Effector CD4-positive, alpha-beta T cell (primary cell): ENCODE results near the gene GAK.
"Not testable (repeated sequence)": the region's sequence is repeated elsewhere in the genome, so short reads cannot be mapped to it uniquely, and the experiment has no call there.

Experiments
- DNase-seq: peaks from one replicate; pipeline ENCODE4 v3.0.0-alpha.2; 2020

The GAK gene

DNA sequence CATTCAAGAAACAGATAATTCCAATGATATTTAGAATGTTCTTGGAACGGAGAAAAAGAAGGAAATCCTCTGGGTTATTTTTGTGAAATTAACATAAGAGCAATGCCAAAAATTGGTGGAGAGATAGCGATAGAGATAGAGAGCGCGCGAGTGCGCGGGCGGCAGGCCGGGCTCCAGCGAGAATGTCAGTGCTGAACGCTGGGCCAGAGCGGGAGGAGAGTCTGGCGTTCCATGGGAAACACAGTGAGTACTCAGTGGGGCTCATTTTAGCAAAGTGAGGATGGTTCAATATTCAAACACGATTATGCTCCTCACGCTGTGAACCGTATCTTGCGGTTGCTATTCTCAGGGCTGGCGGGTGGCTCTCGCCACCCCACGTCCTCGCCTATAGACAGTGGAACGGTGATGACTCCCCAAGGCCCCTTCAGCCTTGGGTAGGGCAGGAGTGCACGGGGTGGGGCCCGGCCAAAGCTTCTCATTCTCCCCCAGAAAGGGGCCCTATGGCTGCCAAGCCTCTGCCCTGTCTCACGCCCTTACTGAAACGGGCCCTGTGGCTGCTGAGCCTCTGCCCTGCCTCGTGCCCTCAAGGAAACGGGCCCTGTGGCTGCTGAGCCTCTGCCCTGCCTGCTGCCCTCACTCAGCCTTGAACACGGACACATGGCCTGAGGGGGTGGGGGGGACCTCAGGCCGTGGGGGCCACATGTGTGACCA lies 123.1 kb downstream of the GAK start:
- no peak for DNase-seq

DNA sequence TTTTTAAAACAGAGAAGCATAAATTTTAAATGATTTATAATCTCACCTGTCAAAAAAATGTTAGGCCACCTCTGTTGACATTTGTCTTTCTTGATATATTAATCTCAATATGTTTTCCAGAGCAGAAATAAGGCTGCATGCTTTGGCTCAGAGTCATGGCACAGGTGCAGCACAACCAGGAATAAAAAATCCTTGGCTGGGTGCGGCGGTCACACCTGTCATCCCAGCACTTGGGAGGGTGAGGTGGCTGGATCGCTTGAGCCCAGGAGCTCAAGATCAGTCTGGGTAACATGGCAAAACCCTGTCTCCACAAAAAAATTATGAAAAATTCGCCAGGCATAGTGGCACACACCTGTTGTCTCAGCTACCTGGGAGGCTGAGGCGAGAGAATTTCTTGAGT lies 124.3 kb downstream of the GAK start:
- no peak for DNase-seq

DNA sequence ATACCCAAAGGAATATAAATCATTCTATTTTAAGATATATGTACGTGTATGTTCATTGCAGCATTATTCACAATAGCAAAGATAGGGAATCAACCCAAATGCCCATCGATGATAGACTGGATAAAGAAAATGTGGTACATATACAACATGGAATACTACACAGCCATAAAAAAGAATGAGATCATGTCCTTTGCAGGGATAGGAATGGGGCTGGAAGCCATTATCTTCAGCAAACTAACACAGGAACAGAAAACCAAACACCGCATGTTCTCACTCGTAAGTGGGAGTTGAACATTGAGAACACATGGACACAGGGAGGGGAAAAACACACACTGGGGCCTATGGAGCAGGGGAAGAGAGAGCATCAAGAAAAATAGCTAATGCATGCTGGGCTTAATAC lies 125.1 kb downstream of the GAK start:
- DNase-seq, result not testable (repeated sequence)

DNA sequence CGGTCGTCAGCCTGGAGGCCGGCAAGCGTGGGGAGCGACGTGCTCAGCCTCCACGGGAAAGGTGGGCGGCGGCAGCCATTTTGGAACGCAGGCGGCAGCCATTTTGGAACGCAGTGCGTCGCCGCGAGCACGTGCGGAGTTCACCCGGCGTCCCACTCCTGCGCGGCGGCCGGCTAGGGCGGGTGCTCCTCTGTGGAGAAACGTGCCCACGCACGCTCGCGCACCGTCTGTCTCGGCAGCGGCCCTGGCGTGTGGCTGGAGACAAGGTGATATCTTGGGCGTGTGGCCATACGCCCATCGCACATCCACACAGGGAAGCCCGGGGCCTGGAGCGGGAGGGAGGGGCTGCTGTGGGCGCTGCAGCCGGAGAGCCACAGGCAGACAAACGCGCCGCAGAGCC lies 127.3 kb downstream of the GAK start:
- no peak for DNase-seq

DNA sequence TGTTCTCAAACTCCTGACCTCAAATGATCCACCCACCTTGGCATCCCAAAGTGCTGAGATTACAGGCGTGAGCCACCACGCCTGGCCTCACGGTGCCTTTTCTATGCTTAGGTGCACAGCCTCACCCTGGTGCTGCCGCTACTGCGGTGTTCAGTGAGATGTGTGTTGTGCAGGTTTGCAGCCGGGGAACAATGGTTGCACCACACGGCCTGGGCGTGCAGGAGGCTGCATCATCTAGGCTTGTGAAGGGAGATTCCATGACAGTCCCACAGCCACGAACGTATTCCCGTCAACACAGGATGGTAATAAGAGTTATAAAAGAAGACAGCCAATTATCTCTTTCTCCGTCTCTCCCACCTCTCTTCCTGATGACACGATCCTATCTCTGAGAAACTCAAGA lies 128.2 kb downstream of the GAK start:
- DNase-seq, result no peak

DNA sequence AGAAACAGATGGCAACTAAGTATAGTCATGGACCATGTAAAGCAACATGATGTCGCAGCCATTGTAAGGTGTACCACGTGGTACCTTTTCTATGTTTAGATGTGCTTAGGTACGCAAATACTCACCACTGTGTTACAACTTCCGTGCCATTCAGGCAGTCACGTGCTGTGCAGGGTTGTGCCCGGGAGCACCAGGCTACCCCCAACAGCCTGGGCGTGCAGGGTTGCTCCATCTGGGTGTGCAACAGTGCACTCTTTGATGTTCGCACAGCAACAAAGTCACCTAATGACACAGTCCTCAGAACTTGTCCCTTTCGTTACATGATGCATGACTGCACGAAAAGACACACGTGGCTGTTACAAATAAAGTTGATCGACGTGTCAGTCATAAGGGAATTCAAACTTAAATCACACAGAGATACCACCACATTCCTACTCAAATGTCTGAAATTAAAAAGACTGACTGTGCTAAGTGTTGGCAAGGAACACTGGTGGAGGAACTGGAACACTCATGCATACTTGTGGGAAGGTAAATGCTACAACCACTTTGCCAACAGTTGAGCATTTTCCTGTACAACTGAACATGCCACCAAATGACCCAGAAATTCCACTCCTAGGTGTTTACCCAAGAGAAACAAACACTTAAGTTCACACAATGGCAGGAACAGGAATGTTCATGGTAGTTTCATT lies 130.5 kb downstream of the GAK start:
- DNase-seq, result no peak
